ENCODE measurements around the gene SLC25A22. TPM values are rescaled to one million over a fixed set of nuclear protein-coding genes. Genes with fewer than 3 reads are reported as not detected.

SLC25A22 gene
- total and polyA plus RNA-seq, 9 of the 15 experiments (the other 6 are each of a cell fraction or from before 2014, with no cell fraction given): 0.41 to 55.4 (median 11.4) TPM

- TF ChIP-seq E4F1 (CRISPR knock-in tag; IDR thresholded peaks at IDR 0.05; ENCODE audit: borderline replicate concordance) (no peak), ZNF212 (CRISPR knock-in tag; IDR thresholded peaks at IDR 0.05) (no peak), POLR2A (conservative IDR thresholded peaks at IDR 0.05) (peak; percentile 49), CUX1 (CRISPR knock-in tag; IDR thresholded peaks at IDR 0.05) (no peak), NFXL1 (CRISPR knock-in tag; IDR thresholded peaks at IDR 0.05) (no peak), WHSC1 (IDR thresholded peaks at IDR 0.05; ENCODE audit: low read length) (no peak), ZNF282 (CRISPR knock-in tag; IDR thresholded peaks at IDR 0.05) (no peak), ZC3H4 (CRISPR knock-in tag; IDR thresholded peaks at IDR 0.05; ENCODE audit: borderline replicate concordance) (no peak), BDP1 (IDR thresholded peaks at IDR 0.05; ENCODE audit: insufficient read depth, insufficient read length) (no peak), ZNF174 (CRISPR knock-in tag; IDR thresholded peaks at IDR 0.05) (no peak), XRCC3 (IDR thresholded peaks at IDR 0.05) (no peak), ZNF511 (CRISPR knock-in tag; IDR thresholded peaks at IDR 0.05) (no peak)
These were observed 27.5 kb upstream of the SLC25A22 start (continued) for GRCh38 chr11:825366-826226.

Measured in K562 (cell line).